IMR-90 (cell line): ENCODE data around the gene KCNMA1.

ENCODE experiments used
- CTCF ChIP-seq: conservative IDR thresholded peaks from 2 replicates; pipeline ENCODE4 v1.5.1; 2012; ENCODE audit warnings: mild to moderate bottlenecking, low read depth, low read length, improper control_type of control experiment
- POLR2A ChIP-seq: IDR thresholded peaks from 2 replicates; pipeline ENCODE4 v1.6.1; 2012; ENCODE audit warnings: mild to moderate bottlenecking, low read depth, low read length

- TF ChIP-seq CTCF (no peak), POLR2A (no peak)
Observed at GRCh38 chr10:76992467-76992866, 645.1 kb downstream of the KCNMA1 start.
